GM21423 (cell line): Measurements from ENCODE around the gene NBAS.

Source experiments
- ATAC-seq: cut with Tn5 transposase; IDR thresholded peaks from one replicate; pipeline ENCODE4 v1.9.1; 2021; ENCODE audit warnings: mild to moderate bottlenecking, moderate library complexity; ENCODE audit not compliant: unreplicated experiment

The NBAS gene

DNA sequence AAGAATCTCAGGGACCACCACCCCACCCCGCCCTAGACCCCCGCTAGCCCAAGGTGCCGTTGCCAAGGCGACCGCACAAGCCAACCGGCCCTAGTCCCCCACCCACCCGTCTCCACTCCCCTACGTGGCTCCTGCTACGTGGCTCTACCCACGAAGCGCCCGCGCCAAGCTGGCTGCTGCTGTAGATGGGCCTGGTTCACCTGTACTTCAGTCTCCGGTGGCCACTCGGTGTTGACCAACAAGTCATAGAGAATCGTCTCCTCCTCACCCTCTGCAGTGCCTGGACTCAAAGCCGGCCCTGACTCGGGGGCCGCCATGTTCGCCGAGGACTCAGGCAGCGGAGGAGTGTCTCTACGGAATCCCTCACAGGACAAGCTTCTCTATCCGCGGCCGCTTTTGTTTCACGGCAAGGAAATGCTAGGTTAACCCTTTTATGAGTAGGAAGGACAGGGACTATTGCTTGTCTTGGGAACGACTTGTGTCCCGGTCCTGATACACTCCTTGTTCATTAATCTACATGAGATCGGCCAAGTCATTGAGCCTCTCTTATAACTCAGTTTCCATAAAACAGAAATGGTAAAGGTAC is at the start of gene NBAS:
Gene NBAS, minus strand, starts transcription at position 347 of the 586 bp plus-strand sequence. Its CDS starts 30 bp downstream, at position 317.
- ATAC-seq: peak; percentile 89

DNA sequence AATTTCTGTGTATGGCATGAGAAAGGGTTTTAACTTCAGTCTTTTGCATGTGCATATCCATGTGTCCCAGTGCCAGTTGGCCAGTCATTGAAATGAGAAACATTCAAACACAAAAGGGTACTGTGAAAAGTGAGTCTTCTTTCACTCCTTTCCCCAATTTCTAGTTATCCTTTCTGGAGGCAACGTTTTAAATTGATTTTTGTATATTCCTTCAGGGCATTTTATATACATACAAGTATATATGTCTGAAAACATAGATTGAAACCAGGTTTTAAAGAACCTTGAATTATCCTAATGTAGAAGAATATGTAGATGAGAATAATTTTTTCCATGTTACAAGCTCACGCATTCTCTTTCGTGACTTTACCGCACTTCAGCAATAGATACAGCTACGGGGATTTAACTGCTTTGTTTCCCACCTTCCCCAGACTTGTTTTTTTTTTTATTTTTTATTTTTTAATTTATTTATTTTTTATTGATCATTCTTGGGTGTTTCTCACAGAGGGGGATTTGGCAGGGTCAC is 49.4 kb upstream of the NBAS start:
- ATAC-seq: no peak

DNA sequence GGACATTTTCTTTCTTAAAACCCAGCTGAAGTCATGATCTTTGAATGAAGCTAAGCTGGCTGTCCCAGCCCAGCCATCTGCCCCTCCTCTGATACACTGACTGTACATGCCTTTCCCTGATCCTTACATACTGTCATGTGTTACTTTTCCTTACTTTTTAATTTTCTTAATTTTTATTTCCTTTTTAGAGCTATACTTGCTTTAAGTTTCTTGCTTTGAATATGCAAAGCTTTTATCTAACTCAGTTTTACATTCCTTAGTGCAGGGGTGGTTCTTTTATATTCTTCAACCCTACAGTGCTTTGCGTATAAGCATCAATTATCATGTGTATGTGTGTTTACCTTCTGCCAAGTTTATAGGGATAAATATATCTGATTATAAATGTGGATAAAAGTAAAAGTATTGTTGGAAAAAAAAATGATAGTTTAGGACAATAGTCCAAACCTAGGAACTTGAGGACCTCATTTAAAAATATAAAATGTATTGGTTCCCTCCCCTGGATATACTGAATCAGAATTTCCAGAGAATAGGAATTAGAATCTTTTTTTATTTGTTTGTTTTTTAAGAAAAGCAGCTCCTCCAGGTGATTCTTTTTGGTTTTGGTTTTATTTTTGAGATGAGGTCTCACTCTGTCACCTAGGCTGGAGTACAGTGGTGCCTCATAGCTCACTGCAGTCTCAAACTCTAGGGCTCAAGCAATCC is 48.4 kb upstream of the NBAS start:
- no peak for ATAC-seq

DNA sequence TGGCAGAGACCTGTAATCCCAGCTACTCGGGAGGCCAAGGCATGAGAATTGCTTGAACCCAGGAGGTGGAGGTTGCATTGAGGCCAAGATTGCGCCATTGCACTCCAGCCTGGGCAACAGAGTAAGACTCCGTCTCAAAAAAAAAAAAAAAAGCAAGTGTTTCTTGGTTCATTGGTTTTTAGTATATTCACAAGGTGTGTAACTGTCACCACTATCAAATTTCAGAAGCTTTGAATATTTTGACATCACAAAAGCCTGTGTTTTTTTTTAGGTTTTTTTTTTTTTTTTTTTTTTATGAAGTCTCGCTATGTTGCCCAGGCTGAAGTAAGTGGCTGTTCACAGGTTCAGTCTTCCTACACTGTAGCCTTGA is 47.2 kb upstream of the NBAS start:
- ATAC-seq: no peak

DNA sequence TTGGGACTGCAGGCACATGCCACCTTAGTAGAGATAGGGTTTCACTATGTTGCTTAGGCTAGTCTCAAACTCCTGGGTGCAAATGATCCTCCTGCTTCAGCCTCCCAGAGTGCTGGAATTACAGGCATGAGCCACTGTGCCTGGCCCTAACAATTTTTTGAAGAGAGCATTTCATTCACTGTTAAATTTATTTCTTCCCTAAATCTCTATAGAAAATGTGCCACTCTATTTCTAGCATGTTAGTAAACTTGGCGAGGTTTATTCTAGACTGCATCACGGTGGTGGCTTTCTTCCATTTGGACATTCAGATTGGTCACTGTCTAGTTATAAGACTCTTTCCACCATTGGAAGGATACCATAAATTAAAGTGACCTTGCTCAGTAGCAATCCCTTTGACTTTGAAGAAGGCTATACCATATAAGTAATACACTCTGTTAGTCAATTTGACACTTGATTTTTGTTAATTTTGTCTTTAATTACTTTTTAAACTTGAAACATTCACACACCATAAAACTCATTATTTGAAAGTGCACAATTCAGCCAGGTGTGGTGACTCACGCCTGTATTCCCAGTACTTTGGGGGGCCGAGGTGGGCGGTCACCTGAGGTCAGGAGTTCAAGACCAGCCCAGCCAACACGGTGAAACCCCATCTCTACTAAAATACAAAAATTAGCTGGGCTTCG is 46.7 kb upstream of the NBAS start:
- ATAC-seq: no peak

DNA sequence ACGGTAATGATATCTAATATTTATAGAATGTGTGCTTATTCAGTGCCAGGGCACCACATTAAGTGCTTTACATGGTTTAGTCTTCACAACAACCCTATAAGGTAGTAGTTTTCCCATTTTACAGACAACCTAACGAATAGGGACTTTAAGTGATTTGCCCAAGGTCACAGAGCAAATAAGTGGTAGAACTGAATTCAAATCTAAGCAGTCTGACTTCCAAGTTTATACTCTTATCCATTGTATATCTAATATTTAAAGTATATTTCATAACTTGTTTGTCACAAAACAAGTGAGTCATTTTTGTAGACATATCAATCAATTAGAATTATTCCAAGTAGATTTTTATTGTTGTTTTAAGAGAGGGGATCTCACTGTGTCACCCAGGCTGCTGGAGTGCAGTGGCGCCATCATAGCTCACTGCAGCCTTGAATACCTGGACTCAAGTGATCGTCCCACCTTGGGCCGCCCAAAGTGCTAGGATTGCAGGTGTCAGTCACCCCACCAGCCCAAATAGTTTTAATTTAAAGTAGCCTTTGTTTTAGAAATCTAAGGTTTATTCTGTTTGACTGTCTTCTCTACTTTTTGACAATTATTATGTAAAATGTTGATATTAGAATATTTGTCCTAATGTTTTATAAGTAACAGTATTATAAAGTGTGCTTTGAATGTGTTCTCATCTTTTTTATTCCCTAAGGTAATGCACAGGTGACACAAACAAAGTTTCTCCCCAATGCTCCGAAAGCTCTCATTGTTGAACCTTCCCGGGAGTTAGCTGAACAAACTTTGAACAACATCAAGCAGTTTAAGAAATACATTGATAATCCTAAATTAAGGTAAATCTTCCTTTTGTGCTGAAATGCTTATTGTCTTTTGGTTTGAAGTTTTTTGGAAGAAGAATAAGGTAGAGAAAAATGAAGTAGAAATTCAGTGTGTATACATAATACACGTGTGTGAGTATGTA is 45.6 kb upstream of the NBAS start:
- no peak for ATAC-seq

DNA sequence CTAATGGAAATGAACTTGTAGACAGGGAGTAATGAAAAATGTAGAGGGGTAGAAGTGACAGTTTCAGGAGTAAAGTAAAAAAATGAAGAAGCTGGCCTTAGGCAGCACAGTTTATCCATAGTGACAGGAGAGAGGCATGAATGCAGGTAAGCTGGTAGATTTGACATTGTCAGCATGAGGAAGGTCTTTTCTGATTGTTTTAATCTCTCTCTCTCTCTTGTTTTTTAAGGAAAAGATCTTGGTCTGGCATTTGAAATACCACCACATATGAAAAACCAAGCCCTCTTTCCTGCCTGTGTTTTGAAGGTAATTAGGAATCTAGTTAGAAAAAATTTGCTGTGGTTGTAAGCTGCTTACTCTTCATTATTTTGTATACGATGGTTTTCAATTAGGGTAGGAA is 44.6 kb upstream of the NBAS start:
- no peak for ATAC-seq

DNA sequence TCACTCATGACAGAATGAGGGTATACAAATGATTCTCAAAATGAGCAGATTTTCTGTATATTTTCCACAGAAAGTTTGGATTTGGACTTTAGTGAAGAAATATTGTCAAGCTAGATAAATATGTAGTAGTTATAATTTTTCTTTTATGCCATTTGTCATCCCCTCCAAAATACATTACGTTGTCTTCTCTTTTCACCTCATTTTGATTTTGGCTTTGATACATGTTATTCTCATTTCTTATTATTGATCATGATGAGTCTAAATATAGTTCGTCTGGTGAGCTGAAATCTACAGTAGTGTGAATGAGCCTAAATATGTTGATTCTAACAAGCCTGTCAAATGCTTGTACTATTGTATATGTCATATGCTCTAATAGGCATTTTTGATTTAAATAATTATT is 42.8 kb upstream of the NBAS start:
- ATAC-seq: no peak

DNA sequence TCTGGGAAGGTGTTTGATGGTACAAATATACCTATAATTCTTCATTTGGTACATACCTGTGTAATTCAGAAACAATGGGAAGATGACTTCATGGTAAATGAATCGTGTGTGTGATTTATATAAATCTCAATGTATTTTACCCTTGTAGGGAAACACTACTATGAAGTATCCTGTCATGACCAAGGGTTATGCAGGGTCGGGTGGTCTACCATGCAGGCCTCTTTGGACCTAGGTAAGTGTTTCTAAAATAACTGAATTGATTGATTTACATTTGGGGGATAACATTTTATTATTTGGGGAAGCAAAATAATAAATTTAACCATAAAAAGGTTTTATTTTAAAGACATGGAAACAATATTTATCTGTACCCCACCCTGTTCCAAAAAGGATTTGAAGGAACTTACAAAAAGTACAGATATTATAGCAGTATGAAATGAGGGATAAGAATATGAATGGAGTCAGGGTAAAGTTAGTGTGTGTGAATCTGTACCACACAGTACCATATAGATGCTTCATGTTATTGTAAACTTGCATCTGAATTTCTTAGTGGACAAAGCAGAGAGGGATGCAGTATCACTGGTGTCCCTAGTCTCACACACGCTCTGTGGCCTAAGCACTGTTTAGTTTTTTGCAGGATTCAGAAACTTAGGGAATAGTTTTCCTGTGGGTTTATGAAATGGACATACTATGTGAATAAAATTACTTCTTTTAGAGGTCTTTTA is 42.1 kb upstream of the NBAS start:
- no peak for ATAC-seq

DNA sequence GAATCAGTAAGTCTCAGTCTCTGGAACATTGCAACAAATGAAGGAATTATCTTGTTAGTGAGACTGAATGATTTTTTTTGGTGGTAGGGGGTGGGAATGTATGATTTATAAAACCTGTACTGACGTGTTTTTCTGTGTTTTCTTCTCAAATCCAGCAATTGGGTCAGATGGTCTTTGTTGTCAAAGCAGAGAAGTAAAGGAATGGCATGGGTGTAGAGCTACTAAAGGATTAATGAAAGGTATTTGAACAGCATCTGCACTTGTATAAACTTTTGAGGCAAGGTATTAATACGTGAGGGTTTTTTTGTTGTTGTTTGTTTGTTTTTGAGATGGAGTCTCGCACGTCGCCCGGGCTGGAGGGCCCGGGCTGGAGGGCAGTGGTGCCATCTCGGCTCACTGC is 41.3 kb upstream of the NBAS start:
- ATAC-seq: no peak

DNA sequence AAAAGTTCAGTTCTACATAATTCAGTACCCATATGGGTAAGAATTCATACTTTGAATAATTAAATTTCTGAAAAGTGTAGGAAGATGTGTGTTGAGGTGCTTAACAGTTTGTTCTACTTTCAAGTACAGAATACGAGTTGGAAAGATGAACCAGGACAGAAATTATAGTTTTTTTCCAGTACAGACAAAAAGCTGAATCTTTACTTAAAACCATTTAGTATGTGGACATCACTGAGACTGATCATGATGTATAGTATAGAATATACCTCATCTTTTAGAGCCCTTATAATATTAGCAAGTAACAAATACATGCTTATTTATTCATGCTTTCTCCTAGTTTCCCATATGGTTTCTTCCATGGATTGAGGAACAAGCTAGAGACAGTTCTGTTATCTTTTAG is 40.5 kb upstream of the NBAS start:
- ATAC-seq: no peak

DNA sequence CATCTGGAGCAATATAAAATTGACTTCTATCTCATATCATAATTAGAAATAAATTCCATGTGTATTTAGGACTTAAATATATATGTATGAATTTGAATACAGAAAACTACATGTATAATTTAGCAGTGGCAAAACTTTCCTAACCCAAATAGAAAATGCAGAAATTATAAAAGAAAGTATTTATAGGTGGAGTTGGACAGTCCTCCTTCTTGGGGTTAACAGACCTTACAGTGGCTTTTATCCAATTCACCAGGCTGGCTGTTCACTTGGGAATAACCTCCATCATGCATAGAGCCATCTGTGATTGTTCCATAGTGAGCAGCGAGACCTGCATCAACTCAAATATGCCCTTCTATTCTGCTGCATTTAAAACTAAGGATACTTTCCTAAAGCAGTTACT is 38.9 kb upstream of the NBAS start:
- no peak for ATAC-seq

DNA sequence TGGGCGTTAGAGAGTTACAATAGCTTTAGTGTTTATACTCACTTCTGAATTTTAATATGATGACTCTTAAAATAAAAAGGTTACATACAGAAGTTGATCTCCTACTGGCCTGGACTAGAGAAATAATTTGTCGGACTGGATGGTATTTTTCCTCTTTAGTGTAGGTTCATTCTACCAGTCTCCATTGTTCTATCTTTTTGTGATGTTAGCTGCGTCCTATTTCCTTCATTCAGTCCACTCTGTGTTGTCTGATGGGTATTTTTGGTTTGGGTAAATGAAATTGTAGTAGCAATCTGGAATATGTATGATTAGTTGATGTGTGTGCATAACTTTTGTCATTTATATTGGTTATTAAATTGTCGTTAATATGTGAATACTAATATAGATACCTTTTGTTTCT is 35.8 kb upstream of the NBAS start:
- ATAC-seq: no peak

DNA sequence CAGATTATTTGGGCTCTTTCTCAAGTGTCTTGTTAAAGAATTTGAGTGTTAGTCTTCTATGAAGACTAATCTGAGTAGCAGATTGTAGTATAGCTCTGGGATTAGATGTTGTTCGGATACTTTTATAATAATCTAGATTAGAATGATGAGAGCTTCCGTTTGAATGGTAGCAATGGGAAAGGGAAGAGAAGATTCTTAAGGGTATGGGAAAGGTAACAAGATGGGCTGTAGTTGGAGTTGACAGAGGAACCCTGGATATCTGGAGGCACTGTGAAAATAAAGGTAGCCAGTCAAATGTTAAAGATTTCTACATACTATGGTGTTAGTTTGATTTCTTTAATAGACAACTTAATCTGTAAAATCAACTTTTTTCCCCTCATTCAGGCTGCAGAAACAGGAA is 35.2 kb upstream of the NBAS start:
- ATAC-seq: no peak

DNA sequence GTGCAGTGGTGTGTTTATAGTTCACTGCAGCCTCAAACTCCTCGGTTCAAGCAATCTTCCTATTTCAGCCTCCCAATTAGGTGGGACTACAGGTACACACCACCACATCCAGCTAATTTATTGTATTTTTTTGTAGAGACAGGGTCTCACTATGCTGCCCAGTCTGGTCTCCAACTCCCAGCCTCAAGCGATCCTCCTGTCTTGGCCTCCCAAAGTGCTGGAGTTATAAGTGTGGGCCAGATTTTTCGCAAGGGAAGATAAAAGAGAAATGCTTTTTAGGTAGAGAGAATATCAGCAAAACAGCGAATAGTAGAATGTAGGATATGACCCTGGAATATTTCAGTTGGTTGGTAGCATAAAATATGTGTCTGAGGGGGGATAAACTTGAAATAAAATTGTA is 34.8 kb upstream of the NBAS start:
- ATAC-seq: no peak

DNA sequence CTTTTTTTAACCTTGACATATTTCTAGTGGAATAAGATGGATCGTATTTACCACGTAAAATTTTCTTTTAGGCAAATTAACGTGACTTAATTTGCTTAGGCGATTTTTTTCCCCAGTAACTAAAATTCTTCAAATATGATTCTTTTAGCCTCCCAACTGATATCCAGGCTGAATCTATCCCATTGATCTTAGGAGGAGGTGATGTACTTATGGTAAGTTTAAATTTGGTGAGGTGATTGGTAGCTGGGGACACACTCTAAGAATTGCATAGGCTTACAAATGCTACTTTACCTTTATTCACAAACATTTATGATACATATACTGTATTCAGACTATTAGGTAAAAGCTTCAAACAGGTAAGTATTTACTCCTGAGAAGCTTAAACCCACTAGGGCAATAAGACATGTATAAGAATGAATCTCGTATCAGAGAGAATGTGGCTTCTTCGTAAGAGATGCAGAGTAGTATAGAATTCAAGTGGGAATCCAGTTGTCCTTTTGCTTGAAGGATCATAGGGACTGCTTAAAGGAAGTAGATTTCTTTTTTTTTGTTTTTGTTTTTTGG is 34.3 kb upstream of the NBAS start:
- no peak for ATAC-seq

DNA sequence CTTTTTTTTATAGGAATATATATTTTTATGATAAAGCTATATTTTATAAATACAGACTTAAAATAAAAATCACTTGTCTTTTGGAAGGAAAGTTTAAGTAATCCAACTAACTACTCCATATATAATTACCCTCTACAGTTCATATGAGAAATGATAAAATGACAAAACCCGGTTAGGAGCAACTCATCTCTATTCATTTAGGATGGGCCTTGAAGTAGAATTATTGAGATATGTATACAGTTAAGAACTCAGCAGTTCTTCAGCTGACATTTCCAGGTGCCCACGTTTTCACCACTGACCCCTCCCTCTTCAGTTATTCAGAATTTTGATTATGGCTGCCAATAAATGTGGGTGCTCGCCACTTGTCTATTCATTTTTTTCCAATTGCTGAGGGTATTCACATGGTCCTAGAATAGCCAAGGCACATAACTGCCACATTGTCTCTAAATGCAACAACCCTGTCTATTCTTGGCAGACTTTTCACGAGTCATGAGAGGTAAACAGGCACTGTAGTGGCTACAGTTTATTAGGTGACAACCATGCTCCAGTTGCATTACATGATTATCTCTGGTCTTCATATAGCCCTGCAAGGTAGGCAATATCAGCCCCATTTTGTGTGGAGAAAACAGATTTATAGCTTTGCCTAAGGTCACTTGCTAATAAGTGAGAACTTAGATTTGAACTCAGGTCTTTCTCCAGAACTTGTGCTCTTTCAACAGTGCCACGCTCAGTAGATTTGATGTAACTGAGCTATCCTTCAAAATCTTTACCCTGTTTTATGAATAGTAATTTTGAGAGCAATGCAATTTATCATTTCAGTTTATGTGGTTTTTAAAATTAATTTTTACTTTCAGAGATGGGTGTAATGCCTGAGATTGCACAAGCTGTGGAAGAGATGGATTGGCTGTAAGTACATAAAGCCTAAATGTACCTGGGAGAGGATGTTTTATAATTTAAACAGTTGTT is 33.4 kb upstream of the NBAS start:
- no peak for ATAC-seq

DNA sequence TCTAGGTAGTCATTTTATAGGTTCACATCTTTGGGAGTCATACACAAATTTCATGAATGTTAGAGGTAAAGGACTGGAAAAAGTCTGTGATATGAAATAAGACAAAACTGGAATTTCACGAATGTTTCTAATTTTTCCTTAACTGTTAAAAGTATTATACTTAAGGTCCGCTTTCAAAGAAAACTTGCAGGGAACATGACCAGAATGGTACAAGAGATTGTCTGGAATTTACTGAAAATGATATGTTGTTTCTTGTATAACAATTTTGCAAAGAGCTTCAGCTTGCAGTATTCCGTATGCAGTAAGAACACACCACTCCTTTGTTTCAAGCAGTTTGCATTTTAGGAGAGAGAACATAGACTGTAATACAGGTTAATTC is 32.2 kb upstream of the NBAS start:
- ATAC-seq: no peak
